DMS 273 treated with DMSO at 0.1 percent for 48 hours (cell line): Measurements from ENCODE around the gene FBXL16.
A peak's percentile ranks its signal among the peaks of the same experiment; 100 is the strongest.

ENCODE experiments used
- DNase-seq: peaks from one replicate; lab custom pipeline; 2025; lab: John Stamatoyannopoulos, UW

The FBXL16 gene

DNA sequence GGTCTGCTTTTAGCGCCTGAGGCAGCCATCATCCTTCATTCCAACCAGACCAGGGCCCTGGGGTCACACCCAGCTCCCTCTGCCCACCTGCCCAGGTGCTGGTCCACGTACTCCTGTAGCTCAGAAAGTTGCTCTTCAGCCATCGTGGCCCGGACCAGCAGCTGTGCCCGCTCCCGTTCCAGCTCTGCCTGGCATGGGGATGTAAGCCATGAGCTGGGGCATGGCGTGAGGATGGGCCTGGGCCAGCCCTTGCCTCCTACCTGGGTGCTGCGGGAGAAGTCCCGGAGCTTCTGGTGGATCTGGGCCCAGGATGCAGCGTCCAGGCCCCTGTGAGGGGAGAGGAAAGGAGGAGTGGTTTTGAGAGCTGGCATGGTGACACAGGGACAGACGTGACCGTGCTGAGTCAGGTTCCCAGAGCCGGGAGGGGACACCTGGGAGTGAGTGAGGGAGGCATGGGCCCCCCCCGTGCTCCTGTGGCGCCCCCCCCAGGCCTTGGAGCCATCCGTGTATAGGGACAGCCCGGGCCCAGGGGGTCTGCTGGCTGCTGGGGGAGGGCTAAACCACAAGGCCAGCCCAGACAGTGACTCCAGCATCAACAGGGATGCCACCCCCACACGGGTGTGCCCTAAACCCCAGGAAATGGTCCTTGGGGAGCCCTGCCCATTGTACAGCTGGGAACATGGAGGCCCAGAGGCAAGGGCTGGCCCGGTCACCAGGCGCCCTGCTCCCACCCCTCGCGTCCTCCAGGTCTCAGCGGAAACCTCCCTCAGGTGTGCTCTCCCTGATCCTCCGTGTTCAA, 17.4 kb upstream of the FBXL16 start:
- no peak for DNase-seq

DNA sequence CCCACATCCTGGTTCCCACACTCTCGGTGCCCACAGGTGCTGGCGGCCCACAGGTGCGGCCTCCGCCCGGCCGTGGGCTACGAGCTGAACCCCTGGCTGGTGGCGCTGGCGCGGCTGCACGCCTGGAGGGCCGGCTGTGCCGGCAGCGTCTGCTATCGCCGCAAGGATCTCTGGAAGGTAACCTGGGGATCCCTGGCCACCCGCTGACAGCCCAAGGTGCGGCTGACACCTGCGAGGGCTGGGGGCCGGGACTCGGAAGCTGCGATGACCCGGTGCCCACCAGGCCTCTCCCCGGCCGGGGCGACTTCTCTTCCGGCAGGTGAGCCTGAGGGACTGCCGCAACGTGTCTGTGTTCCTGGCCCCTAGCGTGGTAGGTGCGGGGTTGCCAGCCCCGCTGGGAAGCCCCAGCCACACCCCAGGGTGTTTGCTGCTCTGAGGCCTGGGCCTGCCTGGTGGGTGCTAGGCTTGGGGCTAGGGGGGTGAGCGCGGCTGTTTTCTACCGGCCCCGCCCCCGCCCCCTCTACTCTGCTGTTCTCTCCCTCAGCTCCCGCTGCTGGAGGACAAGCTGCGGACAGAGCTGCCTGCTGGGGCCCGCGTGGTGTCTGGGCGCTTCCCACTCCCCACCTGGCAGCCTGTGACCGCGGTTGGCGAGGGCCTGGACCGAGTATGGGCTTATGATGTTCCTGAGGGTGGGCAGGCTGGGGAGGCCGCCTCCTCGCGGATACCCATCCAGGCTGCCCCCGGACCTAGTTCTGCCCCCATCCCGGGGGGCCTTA, 16.4 kb upstream of the FBXL16 start:
- DNase-seq: no peak

DNA sequence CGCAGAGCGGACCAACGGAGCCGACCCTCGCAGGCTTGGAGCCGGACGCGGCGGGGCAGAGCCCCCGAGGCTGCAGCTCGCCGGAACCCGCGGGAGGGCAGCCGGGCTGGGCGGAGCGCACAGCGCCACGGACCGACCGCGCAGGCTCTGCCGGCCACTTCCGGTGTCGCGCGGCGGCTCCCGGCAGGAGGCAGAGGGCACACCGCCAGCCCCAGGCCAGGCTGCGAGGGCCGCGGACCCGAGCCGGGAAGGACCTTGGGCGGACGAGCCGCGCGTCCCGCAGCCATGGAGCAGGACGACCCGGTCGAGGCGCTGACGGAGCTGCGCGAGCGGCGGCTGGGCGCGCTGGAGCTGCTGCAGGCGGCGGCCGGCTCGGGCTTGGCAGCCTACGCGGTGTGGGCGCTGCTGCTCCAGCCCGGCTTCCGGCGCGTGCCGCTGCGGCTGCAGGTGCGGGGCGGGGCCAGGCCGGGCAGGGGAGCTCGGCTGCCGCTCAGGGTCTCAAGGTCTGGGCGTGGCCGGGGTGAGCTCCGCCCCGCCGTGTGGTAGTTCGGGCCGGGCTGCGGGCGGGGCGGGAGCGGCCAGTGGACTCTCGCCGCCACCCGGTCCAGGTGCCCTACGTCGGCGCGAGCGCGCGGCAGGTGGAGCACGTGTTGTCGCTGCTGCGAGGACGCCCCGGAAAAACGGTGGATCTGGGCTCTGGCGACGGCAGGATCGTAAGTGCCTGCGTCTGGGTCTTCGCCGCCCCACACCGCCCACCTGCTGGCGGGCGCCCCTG, 15.6 kb upstream of the FBXL16 start, which contains the start of gene ANTKMT:
ANTKMT (plus strand) TSS at position 157 of the 775 bp plus-strand sequence; CDS start at position 286, 129 bp downstream.
- peak; percentile 61 for DNase-seq

DNA sequence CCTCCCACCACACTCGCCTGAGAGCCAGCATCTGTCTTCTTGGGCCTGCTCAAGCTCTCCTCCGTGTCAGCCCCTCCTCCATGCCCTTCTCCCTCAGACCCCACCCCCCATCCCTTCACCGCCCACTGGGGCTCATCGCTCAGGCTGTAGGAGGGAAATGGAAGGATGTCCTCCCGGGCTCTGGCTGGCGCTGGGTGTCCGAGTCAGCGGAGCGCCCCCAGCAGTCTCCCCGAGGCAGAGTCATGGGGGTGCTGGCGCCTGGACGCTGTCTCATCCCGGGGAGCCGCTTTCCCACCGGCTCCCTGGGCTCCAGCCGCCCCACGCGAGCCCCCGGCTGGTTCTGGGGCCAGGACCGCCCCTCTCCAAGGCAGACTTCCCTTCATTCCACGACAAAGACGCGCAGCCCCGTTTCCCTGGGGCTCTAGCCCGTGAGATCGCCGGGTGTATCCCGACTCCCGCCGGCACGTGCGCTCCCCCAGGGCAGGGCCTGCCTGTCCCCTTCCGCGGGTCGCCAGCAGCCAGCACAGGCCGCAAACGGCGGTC, 14.9 kb upstream of the FBXL16 start:
- DNase-seq: peak; percentile 82

- no peak for DNase-seq
Observed at GRCh38 chr16:719815-720446, 14.3 kb upstream of the FBXL16 start.

DNA sequence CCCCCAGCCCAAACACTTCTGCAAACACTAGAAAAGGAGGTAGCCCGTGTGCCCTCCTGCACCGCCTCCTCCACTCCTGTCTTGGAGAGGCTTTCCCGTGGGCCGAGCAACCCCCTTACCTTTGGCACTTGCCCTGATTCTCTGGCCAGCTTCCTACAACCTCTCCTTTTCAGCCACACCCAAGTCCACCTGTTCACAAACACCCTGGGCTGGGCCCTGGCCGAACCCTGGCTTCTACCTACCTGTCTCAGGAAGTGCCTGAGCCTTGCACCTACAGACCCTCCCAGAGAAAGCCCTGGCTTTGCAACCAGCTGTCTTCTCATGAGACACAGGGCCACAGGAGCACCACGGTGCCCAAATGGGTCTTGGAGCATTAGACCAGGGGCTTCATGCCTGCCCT, 13.3 kb upstream of the FBXL16 start:
- DNase-seq: no peak

GRCh38 chr16:718389-718788, 12.8 kb upstream of the FBXL16 start:
- no peak for DNase-seq

- no peak for DNase-seq
Observed at GRCh38 chr16:717450-718245, 12.0 kb upstream of the FBXL16 start.

DNA sequence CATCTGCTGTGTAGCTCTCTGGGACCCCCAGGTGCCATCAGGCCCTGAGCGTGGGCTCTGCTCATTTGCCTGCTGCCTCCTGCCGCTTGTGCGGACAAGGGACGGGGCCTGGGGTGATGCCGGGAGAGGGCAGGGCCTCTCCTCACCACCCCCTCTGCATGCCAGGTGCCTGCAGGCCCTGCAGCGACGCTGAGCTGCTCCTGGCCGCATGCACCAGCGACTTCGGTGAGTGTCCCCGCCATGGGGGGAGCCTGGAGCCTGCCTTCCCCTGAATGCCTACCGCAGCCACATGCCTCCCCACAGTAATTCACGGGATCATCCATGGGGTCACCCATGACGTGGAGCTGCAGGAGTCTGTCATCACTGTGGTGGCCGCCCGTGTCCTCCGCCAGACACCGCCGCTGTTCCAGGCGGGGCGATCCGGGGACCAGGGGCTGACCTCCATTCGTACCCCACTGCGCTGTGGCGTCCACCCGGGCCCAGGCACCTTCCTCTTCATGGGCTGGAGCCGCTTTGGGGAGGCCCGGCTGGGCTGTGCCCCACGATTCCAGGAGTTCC, 11.2 kb upstream of the FBXL16 start:
- DNase-seq: no peak

GRCh38 chr16:716200-716568, 10.6 kb upstream of the FBXL16 start:
- DNase-seq: no peak

GRCh38 chr16:715477-716199, 10.0 kb upstream of the FBXL16 start:
- no peak for DNase-seq

GRCh38 chr16:714558-715476, 9.2 kb upstream of the FBXL16 start, which contains the start of gene METRN:
TSS of gene METRN (plus strand) at chr16:715118. CDS start at chr16:715290, 172 bp downstream.
- peak; percentile 58 for DNase-seq

DNA sequence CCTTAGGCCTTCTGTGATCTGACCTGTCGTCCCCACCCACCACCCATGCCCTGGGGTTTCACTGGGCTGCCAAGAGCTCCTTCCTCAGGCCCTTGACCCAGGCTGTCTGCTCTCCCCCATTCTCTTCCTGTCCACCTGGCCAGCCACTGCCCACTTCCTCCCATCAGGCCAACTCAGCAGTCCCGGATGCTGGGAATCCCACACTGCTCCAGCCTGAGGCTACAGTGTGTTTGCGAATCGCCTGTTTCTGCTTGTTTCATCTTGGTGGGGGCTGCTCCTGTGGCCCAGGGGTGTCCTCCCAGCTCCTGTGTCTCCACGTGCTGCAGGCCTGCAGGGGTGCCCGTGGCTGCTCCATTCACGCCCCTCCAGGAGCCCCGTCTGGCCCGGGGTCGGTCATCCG, 8.5 kb upstream of the FBXL16 start:
- DNase-seq: no peak

DNA sequence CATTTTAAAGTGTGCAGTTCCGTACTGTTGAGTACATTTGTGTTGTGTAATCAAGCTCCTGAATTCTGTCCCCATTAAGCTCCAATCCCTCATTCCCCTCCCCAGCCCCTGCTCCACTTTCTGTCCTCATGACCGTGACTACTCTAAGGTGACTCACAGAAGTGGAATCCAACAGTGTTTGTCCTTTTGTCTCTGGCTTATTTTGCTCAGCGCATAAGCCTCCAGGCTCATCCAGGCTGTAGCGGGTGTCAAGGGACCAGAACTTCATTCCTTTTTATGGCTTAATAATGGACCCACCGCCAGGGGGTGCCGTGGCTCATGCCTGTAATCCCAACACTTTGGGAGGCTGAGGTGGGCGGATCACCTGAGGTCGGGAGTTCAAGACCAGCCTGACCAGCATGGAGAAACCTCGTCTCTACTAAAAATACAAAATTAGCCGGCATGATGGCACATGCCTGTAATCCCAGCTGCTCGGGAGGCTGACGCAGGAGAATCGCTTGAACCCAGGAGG, 7.2 kb upstream of the FBXL16 start:
- DNase-seq: peak; percentile 37

DNA sequence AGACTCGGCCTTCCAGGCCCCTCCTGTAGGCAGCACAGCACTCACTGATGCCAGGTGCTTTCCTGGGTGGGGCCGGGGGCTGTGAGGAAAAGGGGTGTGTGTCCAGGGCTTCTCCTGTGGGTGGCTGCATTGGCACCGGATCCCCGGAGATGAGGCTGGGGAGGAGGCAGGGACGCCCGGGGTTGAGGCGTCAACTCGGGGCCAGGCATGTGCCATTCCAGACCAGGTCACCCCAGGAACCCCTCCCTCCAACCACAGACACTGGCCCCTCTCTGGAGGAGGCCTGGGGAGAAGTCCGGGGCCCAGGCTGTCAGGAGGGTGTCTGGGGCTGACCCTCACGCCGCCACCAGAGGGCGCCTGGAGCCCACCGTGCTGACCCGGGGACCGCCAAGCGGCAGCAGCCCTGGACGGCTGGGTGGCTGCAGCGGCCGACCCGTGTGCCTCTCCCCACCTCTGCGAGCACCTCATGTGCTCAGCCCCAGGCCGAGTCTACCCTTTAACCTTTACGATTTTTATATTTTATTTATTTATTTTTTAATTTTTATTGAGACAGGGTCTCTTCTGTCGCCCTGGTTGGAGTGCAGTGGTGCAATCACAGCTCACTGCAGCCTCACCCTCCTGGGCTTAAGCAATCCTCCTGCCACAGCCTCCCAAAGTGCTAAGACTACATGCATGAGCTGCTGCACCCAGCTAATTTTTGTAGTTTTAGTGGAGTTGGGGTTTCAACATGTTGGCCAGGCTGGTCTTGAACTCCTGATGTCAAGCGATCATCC, 6.1 kb upstream of the FBXL16 start:
- DNase-seq: no peak

DNA sequence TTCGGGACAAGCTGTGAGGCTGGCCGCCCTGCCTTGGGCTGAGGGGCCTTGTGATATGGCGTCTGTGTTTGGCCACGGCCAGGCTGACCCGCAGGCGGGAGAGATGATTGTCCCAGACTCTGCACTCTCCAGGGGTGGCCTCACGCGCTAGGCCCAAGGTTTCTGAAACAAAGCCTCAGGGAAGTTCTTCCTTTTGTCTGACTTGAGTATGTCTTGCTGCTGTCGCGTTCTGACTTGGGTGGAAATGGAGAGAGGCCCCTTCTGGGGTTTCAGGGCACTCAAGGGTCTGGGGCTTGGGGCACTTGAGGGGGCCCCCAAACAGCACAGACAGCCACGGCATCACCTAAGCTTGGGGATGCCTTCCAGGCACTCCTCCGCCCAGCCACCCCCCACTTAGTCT, 5.5 kb upstream of the FBXL16 start:
- no peak for DNase-seq

GRCh38 chr16:710500-711075, 5.0 kb upstream of the FBXL16 start:
- DNase-seq: no peak
